ENCODE data around the gene PI4K2B.
A peak's percentile ranks its signal among the peaks of the same experiment; 100 is the strongest.

- TF ChIP-seq CTCF (IDR thresholded peaks at IDR 0.05; ENCODE audit: poor library complexity) (peak; percentile 42), EZH2phosphoT487 (IDR thresholded peaks at IDR 0.05; ENCODE audit: low read depth, severe bottlenecking, unreplicated experiment) (no peak)
Observed at GRCh38 chr4:25234390-25235370, 847 bp downstream of the PI4K2B start.
